Activated CD4-positive, alpha-beta T cell treated with anti-CD3 and anti-CD28 coated beads, Interleukin-2, amount 50 U/mL, for 48 hours (primary cell): ENCODE data around the gene MLANA.

Source experiments
- DNase-seq, 2 experiments: peaks; one replicate each; pipeline ENCODE4 v3.0.0-alpha.2; 2020

MLANA gene

GRCh38 chr9:5909976-5910375 lies 19.3 kb downstream of the MLANA start:
- DNase-seq, result no peak

GRCh38 chr9:5910413-5911057 lies 19.8 kb downstream of the MLANA start:
- peak; percentile 13 to 31 for DNase-seq

GRCh38 chr9:5915438-5915837 lies 24.7 kb downstream of the MLANA start:
- no peak for DNase-seq

GRCh38 chr9:5917273-5917672 lies 26.6 kb downstream of the MLANA start:
- no peak for DNase-seq

GRCh38 chr9:5917888-5918287 lies 27.2 kb downstream of the MLANA start:
- no peak for DNase-seq

- DNase-seq, result no peak
Observed at GRCh38 chr9:5918460-5918859, 27.8 kb downstream of the MLANA start.

GRCh38 chr9:5920860-5921328 lies 30.2 kb downstream of the MLANA start:
- peak in 1 of 2 experiments; percentile 10 for DNase-seq

- DNase-seq, result no peak
Observed at GRCh38 chr9:5922192-5922591, 31.5 kb downstream of the MLANA start.

- no peak for DNase-seq
Observed at GRCh38 chr9:5931657-5932056, 41.0 kb downstream of the MLANA start.

GRCh38 chr9:5938449-5938848 lies 47.8 kb downstream of the MLANA start:
- DNase-seq, result no peak

GRCh38 chr9:5939530-5939929 lies 48.8 kb downstream of the MLANA start:
- no peak for DNase-seq

- no peak for DNase-seq
Observed at GRCh38 chr9:5941214-5941613, 50.5 kb downstream of the MLANA start.

- DNase-seq, result no peak
Observed at GRCh38 chr9:5945112-5945511, 54.4 kb downstream of the MLANA start.

- no peak for DNase-seq
Observed at GRCh38 chr9:5947912-5948311, 57.2 kb downstream of the MLANA start.

GRCh38 chr9:5949103-5949699 lies 58.5 kb downstream of the MLANA start:
- peak in 1 of 2 experiments; percentile 10 for DNase-seq

GRCh38 chr9:5950261-5950660 lies 59.6 kb downstream of the MLANA start:
- DNase-seq, result no peak

- no peak for DNase-seq
Observed at GRCh38 chr9:5951686-5952211, 61.1 kb downstream of the MLANA start.

- DNase-seq, result no peak
Observed at GRCh38 chr9:5953743-5954707, 63.3 kb downstream of the MLANA start.

- no peak for DNase-seq
Observed at GRCh38 chr9:5957166-5957565, 66.5 kb downstream of the MLANA start.

GRCh38 chr9:5958273-5958672 lies 67.6 kb downstream of the MLANA start:
- DNase-seq, result no peak
